Neutrophil (primary cell): ENCODE measurements around the gene GAS7.
A peak's percentile ranks its signal among the peaks of the same experiment; 100 is the strongest.

Experiments used
- H3K27ac ChIP-seq: fragments of 200-600 bp; sonication (generic); 2 replicates; pipeline ENCODE4 v1.5.1; 2016; ENCODE audit warnings: mild to moderate bottlenecking, moderate library complexity
- H3K27me3 ChIP-seq: fragments of 200-600 bp; sonication (generic); 2 replicates; pipeline ENCODE4 v1.6.0; 2016; ENCODE audit warnings: mild to moderate bottlenecking
- H3K36me3 ChIP-seq: fragments of 200-600 bp; sonication (generic); 2 replicates; pipeline ENCODE4 v1.5.1; 2017
- H3K4me1 ChIP-seq, 2 experiments: fragments of 200-600 bp in 1 of 2; sonication (generic) in 1 of 2; 1 replicate in 1 of 2; 2 replicates in 1 of 2; pipeline versions ENCODE4 v1.5.1 to v1.6.1; 2013 to 2016; ENCODE audit warnings: low read depth in 1 of 2, low read length in 1 of 2, mild to moderate bottlenecking in 1 of 2, moderate library complexity in 1 of 2; ENCODE audit not compliant: control insufficient read depth in 1 of 2, insufficient read depth in 1 of 2
- H3K4me3 ChIP-seq, 2 experiments: fragments of 200-600 bp in 1 of 2; sonication (generic) in 1 of 2; 1 replicate in 1 of 2; 2 replicates in 1 of 2; pipeline ENCODE4 v1.5.1; 2013 to 2016; ENCODE audit warnings: low read depth in 1 of 2, low read length in 1 of 2, mild to moderate bottlenecking in 1 of 2, moderate library complexity in 1 of 2
- H3K9me3 ChIP-seq: fragments of 200-600 bp; sonication (generic); 2 replicates; pipeline ENCODE4 v1.5.1; 2016
- CTCF ChIP-seq: fragments of 200-600 bp; sonication (generic); IDR thresholded peaks from 2 replicates; pipeline ENCODE4 v1.5.1; 2016; ENCODE audit warnings: antibody characterized with exemption

Gene GAS7

GRCh38 chr17:10162096-10162495 lies 36.3 kb downstream of the GAS7 start:
- no peak for TF ChIP-seq CTCF
- H3K4me1 ChIP-seq = peaks cover 7% of the 10 kb centered on the region in 2 experiments
- H3K4me3 ChIP-seq = no peak overlapping the region
- no peaks in the 10 kb centered on the region for H3K9me3 ChIP-seq
- H3K36me3 ChIP-seq = no peaks in the 10 kb centered on the region
- no peaks in the 10 kb centered on the region for H3K27me3 ChIP-seq
- no peak overlapping the region for H3K27ac ChIP-seq

- Histone ChIP-seq H3K9me3 (no peaks in the 10 kb centered on the region), H3K27ac (no peak overlapping the region), H3K4me1 (peaks cover 14% of the 10 kb centered on the region in 2 experiments), H3K4me3 (no peak overlapping the region), H3K36me3 (no peaks in the 10 kb centered on the region), H3K27me3 (no peaks in the 10 kb centered on the region)
- no peak for TF ChIP-seq CTCF
Observed at GRCh38 chr17:10161386-10161785, 37.0 kb downstream of the GAS7 start.

GRCh38 chr17:10156948-10157607 lies 41.3 kb downstream of the GAS7 start:
- no peaks in the 10 kb centered on the region for H3K36me3 ChIP-seq
- peak overlapping the region; percentile 86 for H3K27ac ChIP-seq
- no peaks in the 10 kb centered on the region for H3K9me3 ChIP-seq
- no peaks in the 10 kb centered on the region for H3K27me3 ChIP-seq
- TF ChIP-seq CTCF = peak; percentile 19
- H3K4me1 ChIP-seq = peaks cover 34 to 44% of the 10 kb centered on the region in 2 experiments
- peak overlapping the region in 1 of 2 experiments; percentile 39 for H3K4me3 ChIP-seq

- H3K4me3 ChIP-seq = peak overlapping the region in 1 of 2 experiments; percentile 39
- peaks cover 39 to 49% of the 10 kb centered on the region in 2 experiments for H3K4me1 ChIP-seq
- no peaks in the 10 kb centered on the region for H3K36me3 ChIP-seq
- H3K27me3 ChIP-seq = no peaks in the 10 kb centered on the region
- no peak for TF ChIP-seq CTCF
- no peaks in the 10 kb centered on the region for H3K9me3 ChIP-seq
- peak overlapping the region; percentile 86 for H3K27ac ChIP-seq
Observed at GRCh38 chr17:10156599-10156947, 41.8 kb downstream of the GAS7 start.

GRCh38 chr17:10156077-10156435 lies 42.4 kb downstream of the GAS7 start:
- Histone ChIP-seq H3K4me1 (peaks cover 44 to 54% of the 10 kb centered on the region in 2 experiments), H3K36me3 (no peaks in the 10 kb centered on the region), H3K9me3 (no peaks in the 10 kb centered on the region), H3K27me3 (no peaks in the 10 kb centered on the region), H3K27ac (peak overlapping the region; percentile 86), H3K4me3 (no peak overlapping the region)
- TF ChIP-seq CTCF = no peak
